HL-60 (cell line): ENCODE data around the gene TRIM72.

ENCODE experiments used
- GABPA ChIP-seq: IDR thresholded peaks from 2 replicates; pipeline ENCODE4 v1.6.1; 2012; ENCODE audit warnings: low read depth
- POLR2AphosphoS5 ChIP-seq: IDR thresholded peaks from 2 replicates; pipeline ENCODE4 v1.6.1; 2012; ENCODE audit warnings: low read depth
- TF ChIP-seq, protein P1 (sequence below): IDR thresholded peaks from 2 replicates; pipeline ENCODE4 v1.6.1; 2012; ENCODE audit warnings: low read depth; ENCODE audit not compliant: insufficient replicate concordance
- TF ChIP-seq, protein P2 (sequence below): IDR thresholded peaks from one replicate; pipeline ENCODE4 v1.5.1; 2011; ENCODE audit warnings: low read length, control low read depth, inconsistent platforms; ENCODE audit not compliant: insufficient read depth

DNA sequence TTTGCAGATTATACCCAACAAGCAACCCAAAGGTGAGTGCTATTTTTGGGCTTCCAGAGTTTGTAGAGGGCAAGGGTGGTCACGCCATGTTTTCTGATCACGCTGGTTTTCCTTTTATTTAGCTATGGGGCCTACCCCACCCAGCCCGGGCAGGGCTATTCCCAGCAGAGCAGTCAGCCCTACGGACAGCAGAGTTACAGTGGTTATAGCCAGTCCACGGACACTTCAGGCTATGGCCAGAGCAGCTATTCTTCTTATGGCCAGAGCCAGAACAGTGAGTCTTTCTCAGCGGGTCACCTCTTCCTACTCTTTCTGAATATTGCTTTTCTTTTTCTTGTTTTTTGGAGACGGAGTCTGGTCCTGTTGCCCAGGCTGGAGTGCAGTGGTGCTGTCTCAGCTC, 31.5 kb upstream of the TRIM72 start:
- TF ChIP-seq, protein P1, sequence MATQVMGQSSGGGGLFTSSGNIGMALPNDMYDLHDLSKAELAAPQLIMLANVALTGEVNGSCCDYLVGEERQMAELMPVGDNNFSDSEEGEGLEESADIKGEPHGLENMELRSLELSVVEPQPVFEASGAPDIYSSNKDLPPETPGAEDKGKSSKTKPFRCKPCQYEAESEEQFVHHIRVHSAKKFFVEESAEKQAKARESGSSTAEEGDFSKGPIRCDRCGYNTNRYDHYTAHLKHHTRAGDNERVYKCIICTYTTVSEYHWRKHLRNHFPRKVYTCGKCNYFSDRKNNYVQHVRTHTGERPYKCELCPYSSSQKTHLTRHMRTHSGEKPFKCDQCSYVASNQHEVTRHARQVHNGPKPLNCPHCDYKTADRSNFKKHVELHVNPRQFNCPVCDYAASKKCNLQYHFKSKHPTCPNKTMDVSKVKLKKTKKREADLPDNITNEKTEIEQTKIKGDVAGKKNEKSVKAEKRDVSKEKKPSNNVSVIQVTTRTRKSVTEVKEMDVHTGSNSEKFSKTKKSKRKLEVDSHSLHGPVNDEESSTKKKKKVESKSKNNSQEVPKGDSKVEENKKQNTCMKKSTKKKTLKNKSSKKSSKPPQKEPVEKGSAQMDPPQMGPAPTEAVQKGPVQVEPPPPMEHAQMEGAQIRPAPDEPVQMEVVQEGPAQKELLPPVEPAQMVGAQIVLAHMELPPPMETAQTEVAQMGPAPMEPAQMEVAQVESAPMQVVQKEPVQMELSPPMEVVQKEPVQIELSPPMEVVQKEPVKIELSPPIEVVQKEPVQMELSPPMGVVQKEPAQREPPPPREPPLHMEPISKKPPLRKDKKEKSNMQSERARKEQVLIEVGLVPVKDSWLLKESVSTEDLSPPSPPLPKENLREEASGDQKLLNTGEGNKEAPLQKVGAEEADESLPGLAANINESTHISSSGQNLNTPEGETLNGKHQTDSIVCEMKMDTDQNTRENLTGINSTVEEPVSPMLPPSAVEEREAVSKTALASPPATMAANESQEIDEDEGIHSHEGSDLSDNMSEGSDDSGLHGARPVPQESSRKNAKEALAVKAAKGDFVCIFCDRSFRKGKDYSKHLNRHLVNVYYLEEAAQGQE, result no peak
- TF ChIP-seq, protein P2, sequence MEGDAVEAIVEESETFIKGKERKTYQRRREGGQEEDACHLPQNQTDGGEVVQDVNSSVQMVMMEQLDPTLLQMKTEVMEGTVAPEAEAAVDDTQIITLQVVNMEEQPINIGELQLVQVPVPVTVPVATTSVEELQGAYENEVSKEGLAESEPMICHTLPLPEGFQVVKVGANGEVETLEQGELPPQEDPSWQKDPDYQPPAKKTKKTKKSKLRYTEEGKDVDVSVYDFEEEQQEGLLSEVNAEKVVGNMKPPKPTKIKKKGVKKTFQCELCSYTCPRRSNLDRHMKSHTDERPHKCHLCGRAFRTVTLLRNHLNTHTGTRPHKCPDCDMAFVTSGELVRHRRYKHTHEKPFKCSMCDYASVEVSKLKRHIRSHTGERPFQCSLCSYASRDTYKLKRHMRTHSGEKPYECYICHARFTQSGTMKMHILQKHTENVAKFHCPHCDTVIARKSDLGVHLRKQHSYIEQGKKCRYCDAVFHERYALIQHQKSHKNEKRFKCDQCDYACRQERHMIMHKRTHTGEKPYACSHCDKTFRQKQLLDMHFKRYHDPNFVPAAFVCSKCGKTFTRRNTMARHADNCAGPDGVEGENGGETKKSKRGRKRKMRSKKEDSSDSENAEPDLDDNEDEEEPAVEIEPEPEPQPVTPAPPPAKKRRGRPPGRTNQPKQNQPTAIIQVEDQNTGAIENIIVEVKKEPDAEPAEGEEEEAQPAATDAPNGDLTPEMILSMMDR, result no peak
- no peak for TF ChIP-seq GABPA
- no peak for TF ChIP-seq POLR2AphosphoS5
